WTC11 (cell line): ENCODE measurements around the gene ERGIC3. TPM values are rescaled to one million over a fixed set of nuclear protein-coding genes. Genes with fewer than 3 reads are reported as not detected.

ENCODE experiments used
- ATAC-seq: fragments of 200-7000 bp; cut with Tn5 transposase; 2 replicates; pipeline ENCODE4 v1.10.0; 2021; ENCODE audit warnings: mild to moderate bottlenecking, moderate library complexity
- CTCF ChIA-PET: fragments of 300-600 bp; sonication (Branson Sonifier 250); formaldehyde crosslinking; loops from one replicate; lab custom pipeline; 2021; ENCODE audit warnings: antibody characterized with exemption; lab: Charles Lee
- POLR2A ChIA-PET: fragments of 350-600 bp; sonication (Branson Sonifier 250); formaldehyde crosslinking; loops from one replicate; lab custom pipeline; 2021; ENCODE audit warnings: antibody characterized with exemption; lab: Charles Lee
- DNase-seq: peaks from one replicate; pipeline ENCODE4 v3.0.0; 2021; ENCODE audit warnings: low spot score
- H3K27ac Mint-ChIP-seq: 2 replicates; pipeline ENCODE4 v1.8.0; 2021; ENCODE audit warnings: mixed read lengths
- H3K27me3 Mint-ChIP-seq: 2 replicates; pipeline ENCODE4 v1.8.0; 2021; ENCODE audit warnings: low read depth, mild to moderate bottlenecking, moderate library complexity, mixed read lengths
- H3K36me3 Mint-ChIP-seq: 2 replicates; pipeline ENCODE4 v1.8.0; 2021; ENCODE audit warnings: mixed read lengths
- H3K4me1 Mint-ChIP-seq: 2 replicates; pipeline ENCODE4 v1.8.0; 2022; ENCODE audit warnings: mixed read lengths
- H3K4me3 Mint-ChIP-seq: 2 replicates; pipeline ENCODE4 v1.8.0; 2021; ENCODE audit warnings: mild to moderate bottlenecking, moderate library complexity, mixed read lengths
- H3K9me3 Mint-ChIP-seq: 2 replicates; pipeline ENCODE4 v1.8.0; 2021; ENCODE audit warnings: mixed read lengths
- ARID4B ChIP-seq: sonication (generic); formaldehyde crosslinking; IDR thresholded peaks from 2 replicates; pipeline ENCODE4 v1.8.0; 2023; ENCODE audit warnings: missing genetic modification reagents, mild to moderate bottlenecking, borderline replicate concordance
- ATF6 ChIP-seq: sonication (generic); formaldehyde crosslinking; IDR thresholded peaks from 2 replicates; pipeline ENCODE4 v1.8.1; 2023; ENCODE audit warnings: mild to moderate bottlenecking, missing genetic modification reagents
- CBFB ChIP-seq: sonication (generic); formaldehyde crosslinking; IDR thresholded peaks from 2 replicates; pipeline ENCODE4 v1.8.1; 2022; ENCODE audit warnings: mild to moderate bottlenecking, low read depth, missing genetic modification reagents
- CTCF ChIP-seq: fragments of 200-600 bp; IDR thresholded peaks from 2 replicates; pipeline ENCODE4 v1.8.0; 2022; ENCODE audit warnings: antibody characterized with exemption
- EMX1 ChIP-seq: fragments of 250-450 bp; sonication (Bioruptor Pico); IDR thresholded peaks from 2 replicates; pipeline ENCODE4 v1.8.0; 2021; ENCODE audit warnings: mild to moderate bottlenecking
- ESRRA ChIP-seq: sonication (generic); formaldehyde crosslinking; IDR thresholded peaks from 2 replicates; pipeline ENCODE4 v1.8.1; 2022; ENCODE audit warnings: mild to moderate bottlenecking, missing genetic modification reagents, borderline replicate concordance
- FOXK1 ChIP-seq: sonication (generic); formaldehyde crosslinking; IDR thresholded peaks from 2 replicates; pipeline ENCODE4 v1.8.0; 2022; ENCODE audit warnings: mild to moderate bottlenecking, moderate library complexity, missing genetic modification reagents
- JAZF1 ChIP-seq: fragments of 250-450 bp; sonication (Bioruptor Pico); IDR thresholded peaks from 2 replicates; pipeline ENCODE4 v1.9.0; 2021; ENCODE audit warnings: moderate library complexity, mild to moderate bottlenecking, inconsistent platforms
- MXD4 ChIP-seq: fragments of 250-450 bp; sonication (Bioruptor Pico); IDR thresholded peaks from 2 replicates; pipeline ENCODE4 v1.8.0; 2021; ENCODE audit warnings: mild to moderate bottlenecking, moderate library complexity, borderline replicate concordance
- OVOL2 ChIP-seq: fragments of 250-450 bp; sonication (Bioruptor Pico); IDR thresholded peaks from 2 replicates; pipeline ENCODE4 v1.9.0; 2021; ENCODE audit warnings: mild to moderate bottlenecking, borderline replicate concordance
- TCF7 ChIP-seq: sonication (generic); formaldehyde crosslinking; IDR thresholded peaks from 2 replicates; pipeline ENCODE4 v1.8.0; 2022; ENCODE audit warnings: mild to moderate bottlenecking, low read depth, missing genetic modification reagents, moderate library complexity
- TP53 ChIP-seq: sonication (generic); formaldehyde crosslinking; IDR thresholded peaks from 2 replicates; pipeline ENCODE4 v1.8.1; 2023; ENCODE audit warnings: mild to moderate bottlenecking, missing genetic modification reagents
- ZBTB21 ChIP-seq: sonication (generic); formaldehyde crosslinking; IDR thresholded peaks from 2 replicates; pipeline ENCODE4 v1.8.1; 2023; ENCODE audit warnings: mild to moderate bottlenecking, missing genetic modification reagents, borderline replicate concordance
- ZNF219 ChIP-seq: sonication (generic); formaldehyde crosslinking; IDR thresholded peaks from 2 replicates; pipeline ENCODE4 v1.8.0; 2023; ENCODE audit warnings: missing genetic modification reagents, mild to moderate bottlenecking, borderline replicate concordance
- ZNF416 ChIP-seq: fragments of 250-450 bp; sonication (Bioruptor Pico); IDR thresholded peaks from 2 replicates; pipeline ENCODE4 v1.9.0; 2021; ENCODE audit warnings: mild to moderate bottlenecking, inconsistent platforms
- ZNF423 ChIP-seq: fragments of 250-450 bp; sonication (Bioruptor Pico); IDR thresholded peaks from 2 replicates; pipeline ENCODE4 v2.1.2; 2022; ENCODE audit warnings: mild to moderate bottlenecking, moderate library complexity
- total RNA-seq: library from RNA; stranded (reverse); gene quantifications from 3 replicates; pipeline ENCODE4 v1.2.3, GENCODE V29; 2021
- TF ChIP-seq, protein P1 (sequence below): sonication (generic); formaldehyde crosslinking; IDR thresholded peaks from 2 replicates; pipeline ENCODE4 v1.8.1; 2022; ENCODE audit warnings: low read depth, missing genetic modification reagents, borderline replicate concordance
- TF ChIP-seq, protein P2 (sequence below): sonication (generic); formaldehyde crosslinking; IDR thresholded peaks from 2 replicates; pipeline ENCODE4 v1.8.0; 2022; ENCODE audit warnings: missing genetic modification reagents
- TF ChIP-seq, protein P3 (sequence below): fragments of 250-450 bp; sonication (Bioruptor Pico); IDR thresholded peaks from 2 replicates; pipeline ENCODE4 v2.1.2; 2022; ENCODE audit warnings: mild to moderate bottlenecking, moderate library complexity

The ERGIC3 gene
- total RNA-seq, 1 experiment from 2014 or later: 168 TPM

- peaks cover 12% of the 10 kb centered on the region for H3K9me3 Mint-ChIP-seq
- ChIA-PET POLR2A (no interaction called here), CTCF (interaction anchor here (0.5 to 0.9 kb wide), 2 partner anchors 22 to 411 kb away, joined by 3 read pairs; no protein-coding TSS in a partner anchor)
- ATAC-seq (no peak), DNase-seq (no peak)
- H3K27ac Mint-ChIP-seq: no peak overlapping the region
- TF ChIP-seq CTCF (no peak), EMX1 (CRISPR knock-in tag) (no peak), ESRRA (CRISPR knock-in tag) (no peak), TCF7 (no peak), ATF6 (no peak), OVOL2 (no peak), CBFB (CRISPR knock-in tag) (no peak), ZNF423 (CRISPR knock-in tag) (no peak), ZBTB21 (CRISPR knock-in tag) (no peak), ARID4B (CRISPR knock-in tag) (no peak), JAZF1 (CRISPR knock-in tag) (no peak), MXD4 (CRISPR knock-in tag) (no peak), ZNF219 (CRISPR knock-in tag) (no peak), FOXK1 (no peak), ZNF416 (no peak), TP53 (CRISPR knock-in tag) (no peak)
- TF ChIP-seq, protein P1, sequence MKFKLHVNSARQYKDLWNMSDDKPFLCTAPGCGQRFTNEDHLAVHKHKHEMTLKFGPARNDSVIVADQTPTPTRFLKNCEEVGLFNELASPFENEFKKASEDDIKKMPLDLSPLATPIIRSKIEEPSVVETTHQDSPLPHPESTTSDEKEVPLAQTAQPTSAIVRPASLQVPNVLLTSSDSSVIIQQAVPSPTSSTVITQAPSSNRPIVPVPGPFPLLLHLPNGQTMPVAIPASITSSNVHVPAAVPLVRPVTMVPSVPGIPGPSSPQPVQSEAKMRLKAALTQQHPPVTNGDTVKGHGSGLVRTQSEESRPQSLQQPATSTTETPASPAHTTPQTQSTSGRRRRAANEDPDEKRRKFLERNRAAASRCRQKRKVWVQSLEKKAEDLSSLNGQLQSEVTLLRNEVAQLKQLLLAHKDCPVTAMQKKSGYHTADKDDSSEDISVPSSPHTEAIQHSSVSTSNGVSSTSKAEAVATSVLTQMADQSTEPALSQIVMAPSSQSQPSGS (CRISPR knock-in tag): no peak
- TF ChIP-seq, protein P2, sequence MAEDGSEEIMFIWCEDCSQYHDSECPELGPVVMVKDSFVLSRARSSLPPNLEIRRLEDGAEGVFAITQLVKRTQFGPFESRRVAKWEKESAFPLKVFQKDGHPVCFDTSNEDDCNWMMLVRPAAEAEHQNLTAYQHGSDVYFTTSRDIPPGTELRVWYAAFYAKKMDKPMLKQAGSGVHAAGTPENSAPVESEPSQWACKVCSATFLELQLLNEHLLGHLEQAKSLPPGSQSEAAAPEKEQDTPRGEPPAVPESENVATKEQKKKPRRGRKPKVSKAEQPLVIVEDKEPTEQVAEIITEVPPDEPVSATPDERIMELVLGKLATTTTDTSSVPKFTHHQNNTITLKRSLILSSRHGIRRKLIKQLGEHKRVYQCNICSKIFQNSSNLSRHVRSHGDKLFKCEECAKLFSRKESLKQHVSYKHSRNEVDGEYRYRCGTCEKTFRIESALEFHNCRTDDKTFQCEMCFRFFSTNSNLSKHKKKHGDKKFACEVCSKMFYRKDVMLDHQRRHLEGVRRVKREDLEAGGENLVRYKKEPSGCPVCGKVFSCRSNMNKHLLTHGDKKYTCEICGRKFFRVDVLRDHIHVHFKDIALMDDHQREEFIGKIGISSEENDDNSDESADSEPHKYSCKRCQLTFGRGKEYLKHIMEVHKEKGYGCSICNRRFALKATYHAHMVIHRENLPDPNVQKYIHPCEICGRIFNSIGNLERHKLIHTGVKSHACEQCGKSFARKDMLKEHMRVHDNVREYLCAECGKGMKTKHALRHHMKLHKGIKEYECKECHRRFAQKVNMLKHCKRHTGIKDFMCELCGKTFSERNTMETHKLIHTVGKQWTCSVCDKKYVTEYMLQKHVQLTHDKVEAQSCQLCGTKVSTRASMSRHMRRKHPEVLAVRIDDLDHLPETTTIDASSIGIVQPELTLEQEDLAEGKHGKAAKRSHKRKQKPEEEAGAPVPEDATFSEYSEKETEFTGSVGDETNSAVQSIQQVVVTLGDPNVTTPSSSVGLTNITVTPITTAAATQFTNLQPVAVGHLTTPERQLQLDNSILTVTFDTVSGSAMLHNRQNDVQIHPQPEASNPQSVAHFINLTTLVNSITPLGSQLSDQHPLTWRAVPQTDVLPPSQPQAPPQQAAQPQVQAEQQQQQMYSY (CRISPR knock-in tag): no peak
- TF ChIP-seq, protein P3, sequence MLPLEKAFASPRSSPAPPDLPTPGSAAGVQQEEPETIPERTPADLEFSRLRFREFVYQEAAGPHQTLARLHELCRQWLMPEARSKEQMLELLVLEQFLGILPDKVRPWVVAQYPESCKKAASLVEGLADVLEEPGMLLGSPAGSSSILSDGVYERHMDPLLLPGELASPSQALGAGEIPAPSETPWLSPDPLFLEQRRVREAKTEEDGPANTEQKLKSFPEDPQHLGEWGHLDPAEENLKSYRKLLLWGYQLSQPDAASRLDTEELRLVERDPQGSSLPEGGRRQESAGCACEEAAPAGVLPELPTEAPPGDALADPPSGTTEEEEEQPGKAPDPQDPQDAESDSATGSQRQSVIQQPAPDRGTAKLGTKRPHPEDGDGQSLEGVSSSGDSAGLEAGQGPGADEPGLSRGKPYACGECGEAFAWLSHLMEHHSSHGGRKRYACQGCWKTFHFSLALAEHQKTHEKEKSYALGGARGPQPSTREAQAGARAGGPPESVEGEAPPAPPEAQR: no peak
- H3K4me3 Mint-ChIP-seq: no peak overlapping the region
- H3K27me3 Mint-ChIP-seq: no peaks in the 10 kb centered on the region
- no peaks in the 10 kb centered on the region for H3K36me3 Mint-ChIP-seq
- H3K4me1 Mint-ChIP-seq: no peaks in the 10 kb centered on the region
These were observed 40.3 kb downstream of the ERGIC3 start for GRCh38 chr20:35582131-35582530.
